Upper lobe of left lung (tissue), 4 donors: ENCODE measurements around the gene DHRS13.

ENCODE experiments used
- CTCF ChIP-seq, 6 experiments: fragments of 450-650 bp in 4 of 6; fragments of 200-600 bp in 2 of 6; sonication (generic) in 2 of 6; IDR thresholded peaks; one replicate each; pipeline ENCODE4 v1.5.1; 2016 to 2019; ENCODE audit warnings: antibody characterized with exemption in 6 of 6
- POLR2AphosphoS5 ChIP-seq, 2 donors: sonication (generic); formaldehyde crosslinking; IDR thresholded peaks; one replicate each; pipeline ENCODE4 v1.5.1; 2017; ENCODE audit warnings: antibody characterized with exemption in 2 of 2

GRCh38 chr17:28906706-28907438 lies 4.0 kb upstream of the DHRS13 start:
- TF ChIP-seq CTCF (IDR thresholded peaks at IDR 0.05): no peak
- TF ChIP-seq POLR2AphosphoS5 (IDR thresholded peaks at IDR 0.05): no peak
